ENCODE results near the gene GPAT3.

Gene GPAT3

GRCh38 chr4:83522239-83522638 lies 13.7 kb upstream of the GPAT3 start:
- no peak overlapping the region for H3K4me3 ChIP-seq (ENCODE audit: control insufficient read depth, low read depth, low read length)
- DNase-seq (ENCODE audit: low read depth), result no peak
- TF ChIP-seq CTCF (IDR thresholded peaks at IDR 0.05; ENCODE audit: control insufficient read depth, insufficient read depth, low read depth, low read length, missing control alignments), result no peak

GRCh38 chr4:83527671-83528070 lies 8.2 kb upstream of the GPAT3 start:
- TF ChIP-seq CTCF (IDR thresholded peaks at IDR 0.05; ENCODE audit: control insufficient read depth, insufficient read depth, low read depth, low read length, missing control alignments), result no peak
- no peak overlapping the region for H3K4me3 ChIP-seq (ENCODE audit: control insufficient read depth, low read depth, low read length)
- DNase-seq (ENCODE audit: low read depth), result no peak

- no peak for DNase-seq (ENCODE audit: low read depth)
- TF ChIP-seq CTCF (IDR thresholded peaks at IDR 0.05; ENCODE audit: control insufficient read depth, insufficient read depth, low read depth, low read length, missing control alignments), result no peak
- H3K4me3 ChIP-seq (ENCODE audit: control insufficient read depth, low read depth, low read length), result peak overlapping the region; percentile 82
Observed at GRCh38 chr4:83536362-83537272, 709 bp downstream of the GPAT3 start.

- TF ChIP-seq CTCF (IDR thresholded peaks at IDR 0.05; ENCODE audit: control insufficient read depth, insufficient read depth, low read depth, low read length, missing control alignments), result no peak
- DNase-seq (ENCODE audit: low read depth), result no peak
- no peak overlapping the region for H3K4me3 ChIP-seq (ENCODE audit: control insufficient read depth, low read depth, low read length)
Observed at GRCh38 chr4:83542225-83542624, 6.3 kb downstream of the GPAT3 start.

- DNase-seq (ENCODE audit: low read depth), result no peak
- H3K4me3 ChIP-seq (ENCODE audit: control insufficient read depth, low read depth, low read length), result no peak overlapping the region
Observed at GRCh38 chr4:83546786-83547185, 10.9 kb downstream of the GPAT3 start.

More at GRCh38 chr4:83546786-83547185, 10.9 kb downstream of the GPAT3 start:
- TF ChIP-seq CTCF (IDR thresholded peaks at IDR 0.05; ENCODE audit: control insufficient read depth, insufficient read depth, low read depth, low read length, missing control alignments), result no peak

All from AG09309 (cell line).